H9 (cell line): ENCODE data around the gene ZDHHC3. TPM values are rescaled to one million over a fixed set of nuclear protein-coding genes. Genes with fewer than 3 reads are reported as not detected.
A peak's percentile ranks its signal among the peaks of the same experiment; 100 is the strongest.

Source experiments
- DNase-seq: peaks from one replicate; pipeline ENCODE4 v3.0.0-alpha.2; 2017
- H2AFZ ChIP-seq: one replicate; pipeline ENCODE4 v1.6.1; 2013; ENCODE audit warnings: mild to moderate bottlenecking, low read length, control low read depth, moderate library complexity
- H2AK5ac ChIP-seq: 2 replicates; pipeline ENCODE4 v1.6.1; 2013; ENCODE audit warnings: low read length, control low read depth, mixed read lengths; ENCODE audit not compliant: insufficient read length
- H2BK120ac ChIP-seq: one replicate; pipeline ENCODE4 v1.6.1; 2013; ENCODE audit warnings: low read depth, mild to moderate bottlenecking, low read length, control low read depth, inconsistent platforms; ENCODE audit not compliant: poor library complexity, severe bottlenecking
- H2BK12ac ChIP-seq: 2 replicates; pipeline ENCODE4 v1.6.1; 2013; ENCODE audit warnings: low read length, control low read depth, mixed read lengths, low read depth; ENCODE audit not compliant: insufficient read length
- H2BK15ac ChIP-seq: 2 replicates; pipeline ENCODE4 v1.6.1; 2013; ENCODE audit warnings: low read depth, low read length, control low read depth
- H2BK20ac ChIP-seq: one replicate; pipeline ENCODE4 v1.6.1; 2013; ENCODE audit warnings: low read depth, mild to moderate bottlenecking, low read length, control low read depth, inconsistent platforms; ENCODE audit not compliant: poor library complexity, severe bottlenecking
- H2BK5ac ChIP-seq: 2 replicates; pipeline ENCODE4 v1.6.1; 2013; ENCODE audit warnings: low read length, control low read depth, mixed read lengths; ENCODE audit not compliant: insufficient read length
- H3K14ac ChIP-seq: 2 replicates; pipeline ENCODE4 v1.6.1; 2013; ENCODE audit warnings: low read length, control low read depth; ENCODE audit not compliant: insufficient read depth
- H3K18ac ChIP-seq: 2 replicates; pipeline ENCODE4 v1.6.1; 2013; ENCODE audit warnings: low read depth, mild to moderate bottlenecking, mixed read lengths, low read length, control low read depth; ENCODE audit not compliant: insufficient read length
- H3K23ac ChIP-seq: 2 replicates; pipeline ENCODE4 v1.6.1; 2013; ENCODE audit warnings: low read length, control low read depth, mixed read lengths, low read depth; ENCODE audit not compliant: insufficient read length
- H3K23me2 ChIP-seq: 2 replicates; pipeline ENCODE4 v1.6.1; 2013; ENCODE audit warnings: low read depth, mild to moderate bottlenecking, mixed read lengths, low read length, control low read depth; ENCODE audit not compliant: insufficient read length, poor library complexity, severe bottlenecking
- H3K27ac ChIP-seq: 2 replicates; pipeline ENCODE4 v1.5.1; 2013; ENCODE audit warnings: low read length, control low read depth, mixed read lengths, low read depth; ENCODE audit not compliant: insufficient read length
- H3K27me3 ChIP-seq: 2 replicates; pipeline ENCODE4 v1.6.1; 2013; ENCODE audit warnings: low read length, control low read depth, inconsistent platforms; ENCODE audit not compliant: insufficient read depth
- H3K4ac ChIP-seq: 2 replicates; pipeline ENCODE4 v1.6.1; 2013; ENCODE audit warnings: low read depth, mild to moderate bottlenecking, control low read depth, inconsistent platforms, low read length, moderate library complexity
- H3K4me1 ChIP-seq: 2 replicates; pipeline ENCODE4 v1.6.1; 2013; ENCODE audit warnings: low read length, control low read depth, inconsistent platforms; ENCODE audit not compliant: insufficient read depth
- H3K4me2 ChIP-seq: 2 replicates; pipeline ENCODE4 v1.6.1; 2013; ENCODE audit warnings: low read length, control low read depth, mixed read lengths; ENCODE audit not compliant: insufficient read length, insufficient read depth
- H3K56ac ChIP-seq: 2 replicates; pipeline ENCODE4 v1.6.1; 2013; ENCODE audit warnings: low read depth, mild to moderate bottlenecking, mixed read lengths, low read length, control low read depth; ENCODE audit not compliant: insufficient read length
- H3K79me1 ChIP-seq: 2 replicates; pipeline ENCODE4 v1.6.1; 2013; ENCODE audit warnings: low read depth, mild to moderate bottlenecking, moderate library complexity, low read length, control low read depth, inconsistent platforms; ENCODE audit not compliant: insufficient read depth, poor library complexity, severe bottlenecking
- H3K79me2 ChIP-seq: 2 replicates; pipeline ENCODE4 v1.6.1; 2013; ENCODE audit warnings: low read length, control low read depth, inconsistent platforms; ENCODE audit not compliant: insufficient read depth
- H3K9ac ChIP-seq: 2 replicates; pipeline ENCODE4 v1.6.1; 2013; ENCODE audit warnings: low read length, control low read depth, mixed read lengths; ENCODE audit not compliant: insufficient read length; ENCODE audit errors: extremely low read depth
- H3K9me3 ChIP-seq: one replicate; pipeline ENCODE4 v1.6.1; 2013; ENCODE audit warnings: low read depth, low read length, inconsistent platforms; ENCODE audit not compliant: control insufficient read depth
- H3T11ph ChIP-seq: one replicate; pipeline ENCODE4 v1.6.1; 2013; ENCODE audit warnings: mild to moderate bottlenecking, low read length, control low read depth, inconsistent platforms
- H4K20me1 ChIP-seq: one replicate; pipeline ENCODE4 v1.6.1; 2013; ENCODE audit not compliant: control insufficient read depth, insufficient read length, insufficient read depth
- H4K5ac ChIP-seq: 2 replicates; pipeline ENCODE4 v1.6.1; 2013; ENCODE audit warnings: low read depth, mild to moderate bottlenecking, mixed read lengths, low read length, control low read depth; ENCODE audit not compliant: insufficient read length
- H4K8ac ChIP-seq: replicated peaks from 2 replicates; pipeline ENCODE4 v1.6.1; 2013; ENCODE audit warnings: low read length, control low read depth, mixed read lengths, low read depth; ENCODE audit not compliant: insufficient read length
- H4K91ac ChIP-seq: 2 replicates; pipeline ENCODE4 v1.6.1; 2013; ENCODE audit warnings: low read depth, mild to moderate bottlenecking, moderate library complexity, mixed read lengths, low read length, control low read depth; ENCODE audit not compliant: insufficient read length
- H3K27ac Mint-ChIP-seq, 3 experiments: 2 replicates in 2 of 3; 3 replicates in 1 of 3; pipeline ENCODE4 v1.8.0; 2020 to 2021; ENCODE audit warnings: mixed read lengths in 3 of 3, mild to moderate bottlenecking in 1 of 3, moderate library complexity in 1 of 3
- H3K27me3 Mint-ChIP-seq: 2 replicates; pipeline ENCODE4 v1.8.0; 2021; ENCODE audit warnings: low read depth, mild to moderate bottlenecking, moderate library complexity, mixed read lengths
- H3K36me3 Mint-ChIP-seq, 3 experiments: 2 replicates in 2 of 3; 3 replicates in 1 of 3; pipeline ENCODE4 v1.8.0; 2020 to 2021; ENCODE audit warnings: low read depth in 3 of 3, mixed read lengths in 3 of 3; ENCODE audit not compliant: insufficient read depth in 1 of 3
- H3K4me1 Mint-ChIP-seq, 2 experiments: 2 replicates each; pipeline ENCODE4 v1.8.0; 2020; ENCODE audit warnings: mixed read lengths in 2 of 2
- H3K4me3 Mint-ChIP-seq, 2 experiments: 2 replicates in 1 of 2; 3 replicates in 1 of 2; pipeline ENCODE4 v1.8.0; 2020 to 2021; ENCODE audit warnings: mild to moderate bottlenecking in 2 of 2, mixed read lengths in 2 of 2, moderate library complexity in 1 of 2
- H3K9me3 Mint-ChIP-seq, 2 experiments: 2 replicates in 1 of 2; 3 replicates in 1 of 2; pipeline ENCODE4 v1.8.0; 2020; ENCODE audit warnings: mild to moderate bottlenecking in 2 of 2, mixed read lengths in 2 of 2, moderate library complexity in 1 of 2
- CTCF ChIP-seq: fragments of 200-600 bp; sonication (generic); conservative IDR thresholded peaks from 3 replicates; pipeline ENCODE4 v1.8.0; 2021; ENCODE audit warnings: antibody characterized with exemption, mild to moderate bottlenecking
- WGBS: extraction: QIAGEN DNeasy Blood & Tissue Kit; methylation state at CpG from one replicate; pipeline ENCODE4 v1.1.7; 2013; ENCODE audit warnings: missing lambda C conversion rate, low lambda C conversion rate, mixed read lengths; ENCODE audit not compliant: insufficient read length; ENCODE audit errors: extremely low coverage; 5-methylcytosine and 5-hydroxymethylcytosine counted together
- total RNA-seq: library from RNA; stranded (reverse); gene quantifications from 2 replicates; pipeline ENCODE4 v1.2.1, GENCODE V29; 2021

ZDHHC3 gene
- total RNA-seq, 1 experiment from 2014 or later, result 71.3 TPM

GRCh38 chr3:44989636-44990373 lies 13.8 kb upstream of the ZDHHC3 start:
- Mint-ChIP-seq H3K4me3 (no peak overlapping the region), H3K27me3 (no peaks in the 10 kb centered on the region)
- H3K79me2 ChIP-seq, result peaks cover 4% of the 10 kb centered on the region; the same call in 1 of the 2 replicates

More at GRCh38 chr3:44989636-44990373, 13.8 kb upstream of the ZDHHC3 start:
- TF ChIP-seq CTCF, result no peak
- no CpG with 5 or more reads among the region's 1 CpG for WGBS
- H4K91ac ChIP-seq, result no peak overlapping the region
- H2BK120ac ChIP-seq, result no peak overlapping the region
- no peaks in the 10 kb centered on the region for H3K79me1 ChIP-seq
- no peak overlapping the region for H3K9ac ChIP-seq
- H3K9me3 ChIP-seq, result no peaks in the 10 kb centered on the region
- no peak overlapping the region for H2BK5ac ChIP-seq
- no peak overlapping the region for H3K27ac ChIP-seq
- H4K8ac ChIP-seq, result no peak overlapping the region
- DNase-seq, result no peak
- H3K14ac ChIP-seq, result no peak overlapping the region
- no peak overlapping the region for H3K4me2 ChIP-seq
- no peaks in the 10 kb centered on the region for H4K20me1 ChIP-seq
- H2AFZ ChIP-seq, result no peak overlapping the region
- H3T11ph ChIP-seq, result no peak overlapping the region
- H3K4me1 ChIP-seq, result peaks cover 14% of the 10 kb centered on the region
- H3K27me3 ChIP-seq, result no peaks in the 10 kb centered on the region
- H2BK15ac ChIP-seq, result no peak overlapping the region
- no peak overlapping the region for H2BK20ac ChIP-seq
- H3K18ac ChIP-seq, result no peak overlapping the region
- no peak overlapping the region for H2AK5ac ChIP-seq
- Mint-ChIP-seq H3K4me1 (peaks cover 34 to 42% of the 10 kb centered on the region in 2 experiments), H3K9me3 (peaks cover 13 to 14% of the 10 kb centered on the region in 2 experiments; a peak in 4 of 5 replicates), H3K36me3 (peaks cover 47 to 64% (median 63%) of the 10 kb centered on the region in 3 experiments), H3K27ac (peak overlapping the region in 1 of 3 experiments; percentile 91; a peak in 1 of 7 replicates)
- H2BK12ac ChIP-seq, result no peak overlapping the region
- no peak overlapping the region for H4K5ac ChIP-seq
- no peaks in the 10 kb centered on the region for H3K23me2 ChIP-seq
- H3K56ac ChIP-seq, result no peak overlapping the region
- no peak overlapping the region for H3K4ac ChIP-seq
- H3K23ac ChIP-seq, result no peak overlapping the region
